Choroid plexus epithelial cell (primary cell): Measurements from ENCODE around the gene C16orf96.

Experiments used
- DNase-seq: peaks from one replicate; pipeline ENCODE4 v3.0.0-alpha.2; 2010; ENCODE audit warnings: low read depth
- H3K4me3 ChIP-seq: 2 replicates; pipeline ENCODE4 v1.5.1; 2011; ENCODE audit warnings: low read depth, mild to moderate bottlenecking, control low read depth, low read length, moderate library complexity
- CTCF ChIP-seq: conservative IDR thresholded peaks from 2 replicates; pipeline ENCODE4 v1.5.1; 2011; ENCODE audit warnings: low read depth, mild to moderate bottlenecking, control low read depth, inconsistent platforms, low read length, moderate library complexity

Gene C16orf96

DNA sequence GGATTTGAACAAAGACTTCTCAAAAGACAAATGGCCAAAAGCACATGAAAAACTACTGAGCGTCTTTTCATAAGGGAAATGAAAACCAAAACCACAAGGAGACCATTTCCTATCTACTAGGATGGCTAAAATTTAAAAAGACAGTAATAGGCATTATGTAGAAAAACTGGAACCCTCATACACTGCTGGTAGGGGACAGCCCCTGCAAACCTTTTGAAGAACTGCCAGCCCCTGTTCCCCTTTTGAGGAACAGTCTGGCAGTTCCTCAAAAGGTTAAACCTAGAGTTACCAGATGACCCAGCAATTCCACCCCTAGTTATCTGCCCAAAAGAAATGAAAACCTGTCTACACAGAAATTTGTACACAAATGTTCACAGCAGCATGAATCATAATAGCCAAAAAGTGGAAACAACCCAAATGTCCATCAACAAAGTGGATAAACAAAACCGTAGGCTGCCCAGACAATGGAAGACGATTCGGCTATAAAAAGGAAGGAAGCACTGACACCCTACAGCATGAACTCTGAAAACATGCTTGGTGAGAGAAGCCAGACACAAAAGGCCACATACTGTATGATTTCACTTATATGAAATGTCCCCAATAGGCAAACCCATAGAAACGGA lies 40.4 kb upstream of the C16orf96 start:
- no peak for DNase-seq
- H3K4me3 ChIP-seq: no peak overlapping the region
- TF ChIP-seq CTCF: no peak

DNA sequence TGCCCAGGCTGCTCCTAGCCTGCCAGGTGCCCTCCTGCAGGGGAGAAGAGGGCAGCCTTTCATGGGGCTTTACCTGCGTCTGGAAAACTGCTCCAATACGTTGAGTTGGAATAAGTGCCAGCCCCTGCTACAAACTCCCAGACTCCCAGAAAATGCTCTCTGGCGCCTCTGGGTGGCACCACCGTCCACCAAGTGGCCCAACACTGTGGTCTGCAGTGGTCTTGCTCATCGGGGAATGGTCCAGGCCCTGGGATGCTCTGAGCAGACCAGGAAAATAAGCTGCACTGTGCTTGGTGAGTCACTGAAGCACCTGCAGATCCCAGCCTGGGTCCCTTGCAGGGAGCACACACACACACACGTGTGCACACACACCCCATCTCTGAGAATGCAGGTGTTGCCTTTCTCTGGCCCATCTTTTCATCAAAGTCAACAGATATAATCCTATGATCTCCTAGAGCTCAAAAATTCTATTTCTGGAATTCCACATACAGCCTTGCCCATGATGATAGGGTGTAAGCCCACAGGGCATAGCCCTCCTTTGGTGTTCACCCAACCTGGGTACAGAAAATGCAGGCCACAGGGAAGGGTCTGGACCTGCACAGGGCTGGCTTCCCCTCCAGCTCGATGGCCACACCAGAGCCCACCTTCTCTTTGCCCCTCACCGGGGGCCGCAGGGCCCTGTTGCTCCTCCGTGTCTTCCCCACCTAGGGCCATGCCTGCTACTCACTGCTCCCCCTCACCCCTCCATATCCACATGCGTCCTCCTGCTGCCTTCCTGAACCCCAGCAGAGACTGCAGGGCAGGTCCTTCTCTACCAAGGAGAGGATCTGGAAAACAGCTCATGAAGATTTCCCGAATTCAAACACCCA lies 38.1 kb upstream of the C16orf96 start:
- no peak overlapping the region for H3K4me3 ChIP-seq
- DNase-seq: peak; percentile 65
- TF ChIP-seq CTCF: peak; percentile 81

GRCh38 chr16:4519274-4520058 lies 36.7 kb upstream of the C16orf96 start:
- TF ChIP-seq CTCF: no peak
- no peak for DNase-seq
- no peak overlapping the region for H3K4me3 ChIP-seq

GRCh38 chr16:4520913-4521312 lies 35.2 kb upstream of the C16orf96 start:
- peak; percentile 53 for DNase-seq
- TF ChIP-seq CTCF: no peak
- H3K4me3 ChIP-seq: no peak overlapping the region

GRCh38 chr16:4522051-4522581 lies 34.0 kb upstream of the C16orf96 start:
- no peak overlapping the region for H3K4me3 ChIP-seq
- TF ChIP-seq CTCF: no peak
- peak; percentile 58 for DNase-seq

- DNase-seq: no peak
Measured at GRCh38 chr16:4523686-4524085, 32.5 kb upstream of the C16orf96 start.

More at GRCh38 chr16:4523686-4524085, 32.5 kb upstream of the C16orf96 start:
- no peak for TF ChIP-seq CTCF
- H3K4me3 ChIP-seq: no peak overlapping the region
